WTC11 (cell line): ENCODE measurements around the gene ADCY2. TPM values are rescaled to one million over a fixed set of nuclear protein-coding genes. Genes with fewer than 3 reads are reported as not detected.

Experiments
- ATAC-seq: fragments of 200-7000 bp; cut with Tn5 transposase; 2 replicates; pipeline ENCODE4 v1.10.0; 2021; ENCODE audit warnings: mild to moderate bottlenecking, moderate library complexity
- CTCF ChIA-PET: fragments of 300-600 bp; sonication (Branson Sonifier 250); formaldehyde crosslinking; loops from one replicate; lab custom pipeline; 2021; ENCODE audit warnings: antibody characterized with exemption; lab: Charles Lee
- POLR2A ChIA-PET: fragments of 350-600 bp; sonication (Branson Sonifier 250); formaldehyde crosslinking; loops from one replicate; lab custom pipeline; 2021; ENCODE audit warnings: antibody characterized with exemption; lab: Charles Lee
- DNase-seq: peaks from one replicate; pipeline ENCODE4 v3.0.0; 2021; ENCODE audit warnings: low spot score
- H3K27ac Mint-ChIP-seq: 2 replicates; pipeline ENCODE4 v1.8.0; 2021; ENCODE audit warnings: mixed read lengths
- H3K27me3 Mint-ChIP-seq: 2 replicates; pipeline ENCODE4 v1.8.0; 2021; ENCODE audit warnings: low read depth, mild to moderate bottlenecking, moderate library complexity, mixed read lengths
- H3K36me3 Mint-ChIP-seq: 2 replicates; pipeline ENCODE4 v1.8.0; 2021; ENCODE audit warnings: mixed read lengths
- H3K4me1 Mint-ChIP-seq: 2 replicates; pipeline ENCODE4 v1.8.0; 2022; ENCODE audit warnings: mixed read lengths
- H3K4me3 Mint-ChIP-seq: 2 replicates; pipeline ENCODE4 v1.8.0; 2021; ENCODE audit warnings: mild to moderate bottlenecking, moderate library complexity, mixed read lengths
- H3K9me3 Mint-ChIP-seq: 2 replicates; pipeline ENCODE4 v1.8.0; 2021; ENCODE audit warnings: mixed read lengths
- CREB1 ChIP-seq: sonication (generic); formaldehyde crosslinking; IDR thresholded peaks from 2 replicates; pipeline ENCODE4 v1.8.0; 2023; ENCODE audit warnings: mild to moderate bottlenecking, missing genetic modification reagents
- ESRRA ChIP-seq: sonication (generic); formaldehyde crosslinking; IDR thresholded peaks from 2 replicates; pipeline ENCODE4 v1.8.1; 2022; ENCODE audit warnings: mild to moderate bottlenecking, missing genetic modification reagents, borderline replicate concordance
- ETV6 ChIP-seq: sonication (generic); formaldehyde crosslinking; IDR thresholded peaks from 2 replicates; pipeline ENCODE4 v1.8.1; 2022; ENCODE audit warnings: mild to moderate bottlenecking, missing genetic modification reagents
- JAZF1 ChIP-seq: fragments of 250-450 bp; sonication (Bioruptor Pico); IDR thresholded peaks from 2 replicates; pipeline ENCODE4 v1.9.0; 2021; ENCODE audit warnings: moderate library complexity, mild to moderate bottlenecking, inconsistent platforms
- NR1H2 ChIP-seq: sonication (generic); formaldehyde crosslinking; IDR thresholded peaks from 2 replicates; pipeline ENCODE4 v1.9.0; 2021; ENCODE audit warnings: mild to moderate bottlenecking, moderate library complexity, missing genetic modification reagents
- NR2C2 ChIP-seq: sonication (generic); formaldehyde crosslinking; IDR thresholded peaks from 2 replicates; pipeline ENCODE4 v1.8.0; 2022; ENCODE audit warnings: mild to moderate bottlenecking, missing genetic modification reagents
- NR3C1 ChIP-seq: sonication (generic); formaldehyde crosslinking; conservative IDR thresholded peaks from 2 replicates; pipeline ENCODE4 v1.8.1; 2023; ENCODE audit warnings: low read depth, mild to moderate bottlenecking, missing genetic modification reagents
- RELA ChIP-seq: sonication (generic); formaldehyde crosslinking; IDR thresholded peaks from 2 replicates; pipeline ENCODE4 v1.8.1; 2022; ENCODE audit warnings: missing genetic modification reagents, mild to moderate bottlenecking, borderline replicate concordance
- RORB ChIP-seq: fragments of 250-450 bp; sonication (Bioruptor Pico); IDR thresholded peaks from 2 replicates; pipeline ENCODE4 v1.9.0; 2021; ENCODE audit warnings: mild to moderate bottlenecking
- ZBTB21 ChIP-seq: sonication (generic); formaldehyde crosslinking; IDR thresholded peaks from 2 replicates; pipeline ENCODE4 v1.8.1; 2023; ENCODE audit warnings: mild to moderate bottlenecking, missing genetic modification reagents, borderline replicate concordance
- ZNF138 ChIP-seq: sonication (generic); formaldehyde crosslinking; conservative IDR thresholded peaks from 2 replicates; pipeline ENCODE4 v1.8.1; 2022; ENCODE audit warnings: mild to moderate bottlenecking, moderate library complexity, missing genetic modification reagents
- ZNF423 ChIP-seq: fragments of 250-450 bp; sonication (Bioruptor Pico); IDR thresholded peaks from 2 replicates; pipeline ENCODE4 v2.1.2; 2022; ENCODE audit warnings: mild to moderate bottlenecking, moderate library complexity
- total RNA-seq: library from RNA; stranded (reverse); gene quantifications from 3 replicates; pipeline ENCODE4 v1.2.3, GENCODE V29; 2021
- TF ChIP-seq, protein P1 (sequence below): fragments of 250-450 bp; sonication (Bioruptor Pico); IDR thresholded peaks from 2 replicates; pipeline ENCODE4 v1.9.0; 2021; ENCODE audit warnings: mild to moderate bottlenecking
- TF ChIP-seq, protein P2 (sequence below): sonication (generic); formaldehyde crosslinking; IDR thresholded peaks from 2 replicates; pipeline ENCODE4 v1.8.1; 2023; ENCODE audit warnings: mild to moderate bottlenecking, missing genetic modification reagents, moderate library complexity
- TF ChIP-seq, protein P3 (sequence below): sonication (generic); formaldehyde crosslinking; conservative IDR thresholded peaks from 2 replicates; pipeline ENCODE4 v1.8.1; 2022; ENCODE audit warnings: mild to moderate bottlenecking, missing genetic modification reagents
- TF ChIP-seq, protein P4 (sequence below): sonication (generic); formaldehyde crosslinking; IDR thresholded peaks from 2 replicates; pipeline ENCODE4 v1.8.0; 2023; ENCODE audit warnings: mild to moderate bottlenecking, missing genetic modification reagents
- TF ChIP-seq, protein P5 (sequence below): sonication (generic); formaldehyde crosslinking; IDR thresholded peaks from 2 replicates; pipeline ENCODE4 v1.8.1; 2022; ENCODE audit warnings: low read depth, missing genetic modification reagents, borderline replicate concordance
- TF ChIP-seq, protein P6 (sequence below): sonication (generic); formaldehyde crosslinking; IDR thresholded peaks from 2 replicates; pipeline ENCODE4 v1.8.1; 2023; ENCODE audit warnings: mild to moderate bottlenecking, missing genetic modification reagents, moderate library complexity
- TF ChIP-seq, protein P7 (sequence below): fragments of 250-450 bp; sonication (Bioruptor Pico); IDR thresholded peaks from 2 replicates; pipeline ENCODE4 v1.9.0; 2021; ENCODE audit warnings: mild to moderate bottlenecking, borderline replicate concordance
- TF ChIP-seq, protein P8 (sequence below): sonication (generic); formaldehyde crosslinking; IDR thresholded peaks from 2 replicates; pipeline ENCODE4 v1.8.0; 2022; ENCODE audit warnings: mild to moderate bottlenecking, missing genetic modification reagents

Gene ADCY2
- total RNA-seq, 1 experiment from 2014 or later: 142 TPM

DNA sequence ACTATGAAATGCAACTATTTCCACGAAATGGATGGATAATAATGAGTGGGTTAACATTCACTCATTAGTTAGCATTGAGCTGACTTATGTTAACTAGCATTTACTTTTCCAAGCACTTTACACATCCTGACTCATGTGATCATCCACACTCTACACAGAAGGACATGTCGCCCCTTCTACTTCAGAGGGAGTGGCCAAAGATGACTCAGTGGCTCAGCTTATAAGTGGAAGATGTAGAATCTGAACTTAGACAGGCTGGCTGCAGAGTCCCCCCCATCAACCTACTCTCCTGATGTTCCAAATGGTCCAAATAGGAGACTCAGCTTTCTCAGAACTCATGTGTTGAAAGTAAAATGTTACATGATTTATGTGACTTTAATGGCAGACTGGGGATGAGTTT is 146.0 kb downstream of the ADCY2 start:
- Mint-ChIP-seq H3K9me3 (no peaks in the 10 kb centered on the region), H3K36me3 (peaks cover 28% of the 10 kb centered on the region), H3K4me1 (peaks cover 39% of the 10 kb centered on the region), H3K27me3 (no peaks in the 10 kb centered on the region), H3K4me3 (no peak overlapping the region), H3K27ac (no peak overlapping the region)
- ATAC-seq: no peak
- CTCF ChIA-PET: interaction anchor here (0.8 kb wide), 1 partner anchor 204 kb away, joined by 3 read pairs; no protein-coding TSS in a partner anchor
- DNase-seq: no peak
- POLR2A ChIA-PET: no interaction called here
- no peak for TF ChIP-seq ZNF138 (CRISPR knock-in tag)
- TF ChIP-seq RORB (CRISPR knock-in tag): no peak
- TF ChIP-seq, protein P1, sequence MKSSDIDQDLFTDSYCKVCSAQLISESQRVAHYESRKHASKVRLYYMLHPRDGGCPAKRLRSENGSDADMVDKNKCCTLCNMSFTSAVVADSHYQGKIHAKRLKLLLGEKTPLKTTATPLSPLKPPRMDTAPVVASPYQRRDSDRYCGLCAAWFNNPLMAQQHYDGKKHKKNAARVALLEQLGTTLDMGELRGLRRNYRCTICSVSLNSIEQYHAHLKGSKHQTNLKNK: no peak

DNA sequence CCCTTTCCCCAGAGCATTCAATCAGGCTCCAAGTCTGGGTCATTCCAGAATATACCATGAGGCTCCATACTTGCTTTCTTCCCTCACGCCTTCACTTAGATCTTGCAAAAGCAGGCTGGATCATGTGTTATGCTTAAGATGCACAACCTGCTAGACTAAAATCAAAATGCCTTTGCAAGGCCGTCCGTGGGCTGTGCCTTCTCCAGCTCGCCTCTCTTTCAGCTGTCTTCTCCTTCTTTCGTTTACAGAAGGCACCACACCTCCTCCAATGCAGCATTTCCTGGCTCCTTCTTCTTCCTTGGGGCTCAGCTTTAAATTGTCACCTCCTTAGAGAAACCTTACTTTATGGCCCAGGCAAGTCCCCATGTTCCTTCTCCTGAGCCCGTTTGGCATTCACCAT is 150.6 kb downstream of the ADCY2 start:
- Mint-ChIP-seq H3K4me1 (peaks cover 8% of the 10 kb centered on the region), H3K27me3 (no peaks in the 10 kb centered on the region), H3K36me3 (peaks cover 54% of the 10 kb centered on the region), H3K4me3 (no peak overlapping the region), H3K9me3 (no peaks in the 10 kb centered on the region), H3K27ac (no peak overlapping the region)
- DNase-seq (no peak), ATAC-seq (no peak)
- POLR2A ChIA-PET: no interaction called here
- CTCF ChIA-PET: interaction anchor here (0.7 kb wide), 1 partner anchor 12 kb away, joined by 3 read pairs; no protein-coding TSS in a partner anchor
- TF ChIP-seq, protein P2, sequence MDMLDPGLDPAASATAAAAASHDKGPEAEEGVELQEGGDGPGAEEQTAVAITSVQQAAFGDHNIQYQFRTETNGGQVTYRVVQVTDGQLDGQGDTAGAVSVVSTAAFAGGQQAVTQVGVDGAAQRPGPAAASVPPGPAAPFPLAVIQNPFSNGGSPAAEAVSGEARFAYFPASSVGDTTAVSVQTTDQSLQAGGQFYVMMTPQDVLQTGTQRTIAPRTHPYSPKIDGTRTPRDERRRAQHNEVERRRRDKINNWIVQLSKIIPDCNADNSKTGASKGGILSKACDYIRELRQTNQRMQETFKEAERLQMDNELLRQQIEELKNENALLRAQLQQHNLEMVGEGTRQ (CRISPR knock-in tag): no peak
- TF ChIP-seq CREB1 (no peak), ZNF423 (CRISPR knock-in tag) (no peak), ESRRA (CRISPR knock-in tag) (no peak), NR2C2 (CRISPR knock-in tag) (no peak), ZBTB21 (no peak), RELA (no peak), NR1H2 (CRISPR knock-in tag) (no peak), NR3C1 (CRISPR knock-in tag) (no peak), JAZF1 (CRISPR knock-in tag) (no peak), ETV6 (CRISPR knock-in tag) (no peak)
- TF ChIP-seq, protein P3, sequence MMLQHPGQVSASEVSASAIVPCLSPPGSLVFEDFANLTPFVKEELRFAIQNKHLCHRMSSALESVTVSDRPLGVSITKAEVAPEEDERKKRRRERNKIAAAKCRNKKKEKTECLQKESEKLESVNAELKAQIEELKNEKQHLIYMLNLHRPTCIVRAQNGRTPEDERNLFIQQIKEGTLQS (CRISPR knock-in tag): no peak
- TF ChIP-seq, protein P4, sequence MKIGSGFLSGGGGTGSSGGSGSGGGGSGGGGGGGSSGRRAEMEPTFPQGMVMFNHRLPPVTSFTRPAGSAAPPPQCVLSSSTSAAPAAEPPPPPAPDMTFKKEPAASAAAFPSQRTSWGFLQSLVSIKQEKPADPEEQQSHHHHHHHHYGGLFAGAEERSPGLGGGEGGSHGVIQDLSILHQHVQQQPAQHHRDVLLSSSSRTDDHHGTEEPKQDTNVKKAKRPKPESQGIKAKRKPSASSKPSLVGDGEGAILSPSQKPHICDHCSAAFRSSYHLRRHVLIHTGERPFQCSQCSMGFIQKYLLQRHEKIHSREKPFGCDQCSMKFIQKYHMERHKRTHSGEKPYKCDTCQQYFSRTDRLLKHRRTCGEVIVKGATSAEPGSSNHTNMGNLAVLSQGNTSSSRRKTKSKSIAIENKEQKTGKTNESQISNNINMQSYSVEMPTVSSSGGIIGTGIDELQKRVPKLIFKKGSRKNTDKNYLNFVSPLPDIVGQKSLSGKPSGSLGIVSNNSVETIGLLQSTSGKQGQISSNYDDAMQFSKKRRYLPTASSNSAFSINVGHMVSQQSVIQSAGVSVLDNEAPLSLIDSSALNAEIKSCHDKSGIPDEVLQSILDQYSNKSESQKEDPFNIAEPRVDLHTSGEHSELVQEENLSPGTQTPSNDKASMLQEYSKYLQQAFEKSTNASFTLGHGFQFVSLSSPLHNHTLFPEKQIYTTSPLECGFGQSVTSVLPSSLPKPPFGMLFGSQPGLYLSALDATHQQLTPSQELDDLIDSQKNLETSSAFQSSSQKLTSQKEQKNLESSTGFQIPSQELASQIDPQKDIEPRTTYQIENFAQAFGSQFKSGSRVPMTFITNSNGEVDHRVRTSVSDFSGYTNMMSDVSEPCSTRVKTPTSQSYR (CRISPR knock-in tag): no peak
- TF ChIP-seq, protein P5, sequence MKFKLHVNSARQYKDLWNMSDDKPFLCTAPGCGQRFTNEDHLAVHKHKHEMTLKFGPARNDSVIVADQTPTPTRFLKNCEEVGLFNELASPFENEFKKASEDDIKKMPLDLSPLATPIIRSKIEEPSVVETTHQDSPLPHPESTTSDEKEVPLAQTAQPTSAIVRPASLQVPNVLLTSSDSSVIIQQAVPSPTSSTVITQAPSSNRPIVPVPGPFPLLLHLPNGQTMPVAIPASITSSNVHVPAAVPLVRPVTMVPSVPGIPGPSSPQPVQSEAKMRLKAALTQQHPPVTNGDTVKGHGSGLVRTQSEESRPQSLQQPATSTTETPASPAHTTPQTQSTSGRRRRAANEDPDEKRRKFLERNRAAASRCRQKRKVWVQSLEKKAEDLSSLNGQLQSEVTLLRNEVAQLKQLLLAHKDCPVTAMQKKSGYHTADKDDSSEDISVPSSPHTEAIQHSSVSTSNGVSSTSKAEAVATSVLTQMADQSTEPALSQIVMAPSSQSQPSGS (CRISPR knock-in tag): no peak
- TF ChIP-seq, protein P6, sequence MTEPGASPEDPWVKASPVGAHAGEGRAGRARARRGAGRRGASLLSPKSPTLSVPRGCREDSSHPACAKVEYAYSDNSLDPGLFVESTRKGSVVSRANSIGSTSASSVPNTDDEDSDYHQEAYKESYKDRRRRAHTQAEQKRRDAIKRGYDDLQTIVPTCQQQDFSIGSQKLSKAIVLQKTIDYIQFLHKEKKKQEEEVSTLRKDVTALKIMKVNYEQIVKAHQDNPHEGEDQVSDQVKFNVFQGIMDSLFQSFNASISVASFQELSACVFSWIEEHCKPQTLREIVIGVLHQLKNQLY (CRISPR knock-in tag): no peak
- TF ChIP-seq, protein P7, sequence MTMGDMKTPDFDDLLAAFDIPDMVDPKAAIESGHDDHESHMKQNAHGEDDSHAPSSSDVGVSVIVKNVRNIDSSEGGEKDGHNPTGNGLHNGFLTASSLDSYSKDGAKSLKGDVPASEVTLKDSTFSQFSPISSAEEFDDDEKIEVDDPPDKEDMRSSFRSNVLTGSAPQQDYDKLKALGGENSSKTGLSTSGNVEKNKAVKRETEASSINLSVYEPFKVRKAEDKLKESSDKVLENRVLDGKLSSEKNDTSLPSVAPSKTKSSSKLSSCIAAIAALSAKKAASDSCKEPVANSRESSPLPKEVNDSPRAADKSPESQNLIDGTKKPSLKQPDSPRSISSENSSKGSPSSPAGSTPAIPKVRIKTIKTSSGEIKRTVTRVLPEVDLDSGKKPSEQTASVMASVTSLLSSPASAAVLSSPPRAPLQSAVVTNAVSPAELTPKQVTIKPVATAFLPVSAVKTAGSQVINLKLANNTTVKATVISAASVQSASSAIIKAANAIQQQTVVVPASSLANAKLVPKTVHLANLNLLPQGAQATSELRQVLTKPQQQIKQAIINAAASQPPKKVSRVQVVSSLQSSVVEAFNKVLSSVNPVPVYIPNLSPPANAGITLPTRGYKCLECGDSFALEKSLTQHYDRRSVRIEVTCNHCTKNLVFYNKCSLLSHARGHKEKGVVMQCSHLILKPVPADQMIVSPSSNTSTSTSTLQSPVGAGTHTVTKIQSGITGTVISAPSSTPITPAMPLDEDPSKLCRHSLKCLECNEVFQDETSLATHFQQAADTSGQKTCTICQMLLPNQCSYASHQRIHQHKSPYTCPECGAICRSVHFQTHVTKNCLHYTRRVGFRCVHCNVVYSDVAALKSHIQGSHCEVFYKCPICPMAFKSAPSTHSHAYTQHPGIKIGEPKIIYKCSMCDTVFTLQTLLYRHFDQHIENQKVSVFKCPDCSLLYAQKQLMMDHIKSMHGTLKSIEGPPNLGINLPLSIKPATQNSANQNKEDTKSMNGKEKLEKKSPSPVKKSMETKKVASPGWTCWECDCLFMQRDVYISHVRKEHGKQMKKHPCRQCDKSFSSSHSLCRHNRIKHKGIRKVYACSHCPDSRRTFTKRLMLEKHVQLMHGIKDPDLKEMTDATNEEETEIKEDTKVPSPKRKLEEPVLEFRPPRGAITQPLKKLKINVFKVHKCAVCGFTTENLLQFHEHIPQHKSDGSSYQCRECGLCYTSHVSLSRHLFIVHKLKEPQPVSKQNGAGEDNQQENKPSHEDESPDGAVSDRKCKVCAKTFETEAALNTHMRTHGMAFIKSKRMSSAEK (CRISPR knock-in tag): no peak
- TF ChIP-seq, protein P8, sequence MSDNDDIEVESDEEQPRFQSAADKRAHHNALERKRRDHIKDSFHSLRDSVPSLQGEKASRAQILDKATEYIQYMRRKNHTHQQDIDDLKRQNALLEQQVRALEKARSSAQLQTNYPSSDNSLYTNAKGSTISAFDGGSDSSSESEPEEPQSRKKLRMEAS (CRISPR knock-in tag): no peak
